ENCODE measurements around the gene HSD3B1. TPM values are rescaled to one million over a fixed set of nuclear protein-coding genes. Genes with fewer than 3 reads are reported as not detected.

The HSD3B1 gene
- not detected for polyA plus RNA-seq (2013, experiment 1 of 2; ENCODE audit: insufficient read length)
- 0.12 TPM for polyA plus RNA-seq (2013, experiment 2 of 2; ENCODE audit: insufficient read length)

DNA sequence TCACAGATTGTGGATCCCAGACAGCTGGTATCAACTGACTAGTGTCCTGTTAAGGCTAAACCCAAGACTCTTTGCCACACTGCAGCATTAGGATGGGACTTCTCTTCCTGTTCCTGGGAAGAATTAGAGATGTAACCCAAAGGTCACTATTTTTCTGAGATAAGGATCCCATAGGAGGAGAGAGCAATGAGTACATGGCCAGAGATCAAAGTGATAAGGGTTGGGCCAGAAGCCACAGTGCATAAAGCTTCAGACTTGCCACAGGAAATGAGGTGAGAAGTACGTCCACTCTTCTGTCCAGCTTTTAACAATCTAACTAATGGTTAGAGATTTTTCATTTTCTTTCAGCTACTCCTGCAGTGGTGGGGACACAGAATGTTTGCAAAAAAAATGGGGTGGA lies at the start of gene HSD3B1:
Gene HSD3B1, plus strand, starts transcription at position 270 of the 400 bp plus-strand sequence. CDS start 267 bp downstream, outside the sequence.
- DNase-seq = no peak

DNA sequence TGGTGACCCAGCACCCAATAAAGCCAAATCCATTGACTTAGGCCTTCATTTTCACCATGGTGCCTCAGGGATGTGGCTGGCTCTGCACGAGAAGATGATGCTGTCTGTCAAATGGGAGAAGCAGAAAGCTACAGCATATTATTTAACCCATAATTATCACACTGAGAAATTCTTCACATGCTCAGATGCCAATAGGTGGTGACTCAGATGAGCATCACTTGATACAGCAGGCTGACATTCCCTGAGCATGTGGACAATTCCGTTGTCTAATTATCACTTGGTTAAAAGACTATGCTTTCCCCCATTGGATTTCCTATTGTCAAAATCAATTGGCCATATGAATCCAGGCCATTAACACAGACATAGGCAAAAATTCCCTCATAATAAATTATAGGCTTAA lies 44.0 kb upstream of the HSD3B1 start:
- no peak for DNase-seq

DNA sequence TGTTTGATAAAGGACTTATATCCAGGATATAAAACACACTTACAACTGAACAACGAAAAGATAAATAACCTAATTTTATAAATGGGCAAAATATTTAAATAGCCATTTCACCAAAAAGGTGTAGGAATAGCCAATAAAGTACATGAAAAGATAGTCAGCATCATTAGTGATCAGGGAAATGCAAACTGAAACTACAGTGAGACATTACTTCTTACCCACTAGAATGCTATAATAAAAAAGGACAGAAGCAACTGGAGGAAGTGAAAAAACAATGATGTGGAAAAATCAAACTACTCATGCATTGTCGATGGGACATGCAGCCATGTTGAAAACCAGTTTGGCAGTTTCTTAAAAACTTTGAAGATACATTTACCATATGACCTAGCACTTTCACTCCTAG lies 43.4 kb upstream of the HSD3B1 start:
- no peak for DNase-seq

DNA sequence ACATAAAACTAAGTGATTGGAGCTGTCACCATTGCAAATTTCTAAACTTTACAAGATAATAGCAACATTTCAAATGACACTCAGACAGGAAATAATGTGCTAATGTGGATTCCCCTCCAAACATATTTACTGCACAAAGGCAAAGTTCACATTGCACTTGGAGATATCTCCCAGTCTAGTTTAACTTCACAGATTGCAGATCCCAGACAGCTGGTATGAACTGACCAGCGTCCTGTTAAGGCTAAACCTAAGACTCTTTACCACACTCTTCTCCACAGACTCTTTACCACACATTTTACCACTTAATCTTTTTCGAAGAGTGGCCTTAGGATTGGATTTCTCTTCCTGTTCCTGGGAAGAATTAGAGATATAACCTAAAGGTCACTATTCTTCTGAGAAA lies 40.6 kb upstream of the HSD3B1 start:
- DNase-seq = no peak

DNA sequence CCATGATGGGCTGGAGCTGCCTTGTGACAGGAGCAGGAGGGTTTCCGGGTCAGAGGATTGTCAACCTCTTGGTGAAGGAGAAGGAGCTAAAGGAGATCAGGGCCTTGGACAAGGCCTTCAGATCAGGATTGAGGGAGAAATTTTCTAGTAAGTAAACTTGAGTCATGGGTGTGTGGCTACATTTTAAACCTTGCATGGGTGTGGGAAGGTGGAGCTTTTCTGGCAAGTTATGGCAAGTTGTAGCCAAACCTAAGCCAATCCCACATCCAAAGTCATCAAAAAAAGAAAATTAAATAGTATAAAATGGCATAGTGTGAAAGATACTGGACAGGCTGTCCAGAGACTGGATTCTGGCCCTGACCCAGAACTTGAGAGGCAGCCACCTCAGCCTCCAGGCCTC lies 39.8 kb upstream of the HSD3B1 start:
- no peak for DNase-seq

DNA sequence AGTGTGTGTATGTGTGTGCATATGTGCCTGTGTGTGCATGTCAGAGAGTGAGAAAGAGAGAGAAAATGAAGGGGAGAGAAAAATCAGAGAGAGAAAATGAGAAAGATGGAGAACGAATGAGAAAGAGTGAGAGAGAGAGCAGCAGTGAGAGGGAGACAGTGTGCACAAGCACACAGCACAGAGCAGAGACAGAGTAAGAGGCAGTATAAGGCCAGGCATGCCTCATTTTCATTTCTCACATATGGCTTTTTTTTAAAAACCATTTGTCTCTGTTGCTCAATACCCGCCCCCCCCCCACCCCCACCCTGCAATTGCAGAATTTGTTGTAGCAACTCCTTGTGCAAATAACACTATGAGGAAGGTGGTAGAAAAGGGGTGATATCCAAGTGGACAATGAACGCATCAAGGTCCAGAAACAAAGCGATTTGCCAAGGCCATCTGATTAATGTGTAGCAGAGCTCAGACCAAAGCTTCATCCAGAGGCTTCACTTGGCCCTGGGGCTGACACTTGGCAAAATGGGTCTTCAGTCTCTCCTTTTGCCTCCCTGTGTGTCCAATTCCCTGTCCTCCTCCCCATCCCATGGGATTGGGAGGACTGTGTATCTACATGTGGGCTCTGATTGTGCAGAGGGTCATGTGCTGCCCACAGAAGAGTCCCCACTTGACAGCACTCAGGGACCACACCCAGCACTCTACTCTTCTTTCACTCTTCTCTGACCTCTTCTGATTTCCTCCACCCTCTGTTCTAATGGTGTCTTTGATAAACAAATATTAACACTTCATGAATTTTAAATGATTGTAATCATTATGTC lies 38.9 kb upstream of the HSD3B1 start:
- no peak for DNase-seq

DNA sequence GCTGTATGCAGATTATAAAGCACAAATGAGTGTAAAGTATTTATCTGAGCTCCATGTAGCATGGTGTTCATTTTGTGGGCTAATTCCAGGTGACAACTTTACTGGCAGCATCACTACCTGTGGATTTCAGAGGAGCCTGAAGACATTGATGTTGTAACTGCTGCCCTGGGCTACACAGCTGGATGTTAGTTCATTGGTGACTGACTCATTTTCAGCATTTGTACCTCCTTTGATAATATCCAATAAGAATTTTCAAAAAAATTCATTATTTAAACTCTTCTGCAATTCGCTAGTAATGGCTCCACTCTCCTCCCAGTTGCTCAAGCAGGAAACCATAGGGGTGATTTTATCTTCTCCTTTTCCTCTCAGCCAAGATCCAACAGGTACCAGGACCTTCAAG lies 37.3 kb upstream of the HSD3B1 start:
- DNase-seq = no peak

DNA sequence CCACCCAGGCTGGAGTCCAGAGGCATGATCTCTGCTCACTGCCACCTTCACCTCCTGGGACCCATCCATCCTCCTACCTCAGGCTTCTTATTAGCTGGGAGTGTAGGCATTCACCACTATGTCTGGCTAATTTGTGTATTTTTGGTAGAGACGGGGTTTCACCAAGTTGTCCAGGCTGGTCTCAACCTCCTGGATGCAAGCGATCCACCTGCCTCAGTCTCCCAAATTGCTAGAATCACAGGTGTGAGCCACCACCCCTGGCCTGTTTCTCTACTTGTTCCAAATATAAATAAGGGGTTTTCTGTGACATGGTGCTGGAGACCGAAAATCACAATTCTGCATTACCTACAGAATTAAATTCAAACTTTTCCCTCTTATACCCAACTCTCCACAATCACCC lies 36.6 kb upstream of the HSD3B1 start:
- DNase-seq = no peak

DNA sequence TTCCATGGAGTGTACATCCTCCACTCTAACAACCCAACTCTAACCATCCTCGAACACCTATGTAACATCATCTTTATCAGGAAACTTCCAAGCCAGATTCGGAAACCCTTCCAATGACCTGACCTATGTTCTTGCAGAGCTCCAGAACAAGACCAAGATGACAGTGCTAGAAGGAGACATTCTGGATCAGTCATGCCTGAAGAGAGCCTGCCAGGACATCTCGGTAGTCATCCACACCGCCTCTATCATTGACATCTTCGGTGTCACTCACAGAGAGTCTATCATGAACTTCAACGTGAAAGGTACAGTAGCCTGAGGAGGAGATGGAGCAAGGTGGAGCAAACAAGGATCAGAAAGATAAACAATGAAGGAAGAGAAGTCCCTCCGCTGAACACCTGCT lies 36.1 kb upstream of the HSD3B1 start:
- no peak for DNase-seq

DNA sequence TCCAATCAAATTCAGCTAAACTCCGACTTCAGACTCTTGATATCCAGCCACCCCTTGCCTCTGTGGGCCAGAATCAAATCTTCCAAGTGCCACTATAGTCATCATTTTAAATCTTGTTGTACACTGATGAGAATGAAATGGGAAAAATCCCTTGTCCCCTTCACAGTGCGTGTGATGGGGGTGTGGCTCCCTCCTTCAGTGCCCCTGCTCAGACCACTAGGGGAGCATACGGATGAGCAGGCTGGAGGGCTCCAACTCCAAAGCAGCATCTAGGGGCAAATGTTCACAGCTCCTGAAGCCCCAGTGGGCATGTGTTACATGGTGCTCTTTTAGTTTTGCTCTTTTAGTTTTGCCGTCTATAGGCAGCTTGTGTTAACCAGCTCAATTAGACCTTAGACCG lies 35.4 kb upstream of the HSD3B1 start:
- DNase-seq = no peak

DNA sequence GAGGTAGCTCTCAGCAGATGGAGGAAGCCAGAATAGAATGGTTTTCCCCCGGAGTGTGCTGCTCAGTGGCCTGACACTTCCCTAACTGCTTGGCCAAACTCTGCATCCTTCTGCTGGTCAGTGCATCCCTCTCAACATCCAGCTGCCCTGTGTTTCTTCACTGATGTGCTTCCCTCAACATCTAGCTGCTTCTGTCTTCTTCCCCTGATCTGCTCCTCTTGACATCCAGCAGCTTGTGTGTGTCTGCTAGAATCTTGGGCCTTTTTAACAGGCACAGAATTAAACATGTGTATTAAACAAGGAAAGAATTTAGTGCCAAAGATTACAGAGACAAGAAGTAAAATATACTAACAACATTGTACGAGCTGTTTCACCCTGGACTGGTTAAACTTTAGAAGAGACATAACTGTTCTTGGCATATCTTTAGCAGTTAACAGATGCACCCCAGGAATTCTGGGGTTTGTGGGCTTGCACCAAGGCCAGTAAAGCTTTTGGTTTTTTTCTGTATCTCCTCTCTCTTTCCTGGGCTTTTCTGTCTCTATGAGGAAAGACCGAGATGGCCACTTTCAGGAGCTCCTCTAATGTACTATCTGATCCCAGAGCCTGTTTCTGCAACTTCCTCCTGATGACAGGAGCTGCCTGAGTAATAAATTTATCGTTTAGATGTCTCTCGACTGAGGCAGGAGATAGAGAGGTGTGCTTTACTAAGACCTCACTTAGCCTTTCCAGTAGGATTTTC lies 34.8 kb upstream of the HSD3B1 start:
- no peak for DNase-seq

DNA sequence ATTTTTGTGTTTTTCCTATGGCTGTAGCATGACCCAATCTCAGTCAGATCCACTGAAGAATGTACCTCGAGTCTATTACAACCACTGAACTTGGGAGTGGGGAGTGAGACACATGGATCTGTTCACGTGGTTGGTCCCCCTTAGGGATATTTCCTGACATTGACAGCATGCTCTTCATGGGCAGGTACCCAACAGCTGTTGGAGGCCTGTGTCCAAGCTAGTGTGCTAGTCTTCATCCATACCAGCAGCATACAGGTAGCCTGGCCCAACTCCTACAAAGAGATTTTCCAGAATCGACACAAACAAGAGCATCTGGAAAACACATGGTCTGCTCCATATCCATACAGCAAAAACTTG lies 34.2 kb upstream of the HSD3B1 start:
- no peak for DNase-seq

DNA sequence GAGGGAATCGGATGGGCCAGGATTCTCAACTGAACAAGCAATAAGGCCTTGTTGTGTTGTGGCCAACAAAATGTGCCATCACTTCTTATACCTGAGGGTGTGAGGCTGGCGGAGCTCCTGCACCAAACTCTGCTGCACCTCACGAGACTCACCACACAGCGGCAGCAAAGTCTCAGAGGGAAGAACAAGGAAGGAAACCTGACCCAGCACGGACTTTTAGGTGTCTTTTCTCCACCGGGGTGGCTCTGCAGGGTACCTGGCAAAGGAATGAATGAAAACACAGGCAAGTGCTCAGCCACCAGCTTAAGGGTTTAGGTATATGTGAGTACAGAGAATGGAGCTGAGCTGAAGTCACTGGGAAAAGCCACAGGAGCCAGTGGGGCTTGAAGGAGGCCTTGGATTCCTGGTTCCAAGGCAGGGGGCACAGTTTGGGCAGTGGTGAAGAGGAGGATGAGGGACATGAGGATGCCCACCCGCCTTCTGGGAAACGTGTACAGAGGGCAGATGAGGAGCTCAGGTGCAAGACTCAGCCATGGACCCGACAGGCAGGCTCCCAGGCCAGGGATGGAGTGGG lies 31.1 kb upstream of the HSD3B1 start:
- DNase-seq = peak; percentile 19

DNA sequence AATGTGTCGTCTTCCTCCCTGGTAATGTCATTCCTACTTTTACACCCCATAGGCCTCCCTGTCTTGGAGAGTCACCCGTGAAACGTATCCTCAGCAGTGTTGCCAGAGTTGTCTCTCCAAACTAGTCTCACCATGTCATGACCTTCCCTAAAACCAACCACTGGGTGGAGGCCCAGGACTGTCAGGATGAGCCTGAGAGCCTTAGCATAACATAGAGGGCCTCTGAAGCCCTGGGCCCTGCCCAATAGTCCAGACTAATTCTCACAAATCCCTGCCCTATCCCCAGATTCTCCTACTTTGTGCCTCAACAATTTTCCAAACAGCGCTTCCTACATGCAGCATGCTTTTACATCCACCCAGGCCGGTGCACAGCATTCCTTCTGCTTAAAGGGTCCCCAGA lies 29.3 kb upstream of the HSD3B1 start:
- no peak for DNase-seq

DNA sequence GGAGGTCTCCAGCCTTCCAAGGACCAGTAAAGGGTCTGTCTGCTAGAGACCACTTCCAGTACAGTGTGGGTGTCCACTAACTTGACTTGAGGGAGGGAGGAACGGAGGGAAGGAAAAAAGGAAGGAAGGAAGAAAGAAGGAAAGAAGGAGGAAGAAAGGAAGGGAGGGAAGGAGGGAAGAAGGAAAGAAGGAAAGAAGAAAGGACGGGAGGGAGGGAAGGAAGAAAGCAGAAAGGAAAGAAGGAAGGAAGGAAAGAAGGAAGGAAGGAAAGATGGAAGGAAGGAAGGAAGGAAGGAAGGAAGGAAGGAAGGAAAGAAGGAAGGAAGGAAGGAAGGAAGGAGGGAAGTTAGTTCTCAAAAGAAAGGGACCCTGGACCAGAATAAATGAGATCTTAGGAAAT lies 26.8 kb upstream of the HSD3B1 start:
- no peak for DNase-seq

DNA sequence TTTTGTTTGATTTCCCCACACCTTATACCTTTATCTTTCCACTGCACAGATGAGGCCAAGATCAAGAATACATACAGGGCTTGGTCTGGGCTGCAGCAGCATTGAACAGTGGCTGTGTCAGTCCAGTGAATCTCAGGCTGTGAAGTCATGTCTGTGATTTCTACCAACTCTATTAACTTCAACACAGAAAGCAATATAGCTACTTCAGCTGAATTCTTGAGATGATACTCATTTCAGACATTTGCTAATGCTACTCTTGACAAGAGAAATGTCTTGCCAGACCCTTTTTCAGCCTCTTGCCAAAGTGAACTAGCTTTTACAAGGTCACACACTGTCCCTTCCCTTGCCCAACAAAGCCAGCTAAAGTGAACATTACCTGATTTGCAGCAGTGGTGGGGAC lies 25.1 kb upstream of the HSD3B1 start:
- no peak for DNase-seq

DNA sequence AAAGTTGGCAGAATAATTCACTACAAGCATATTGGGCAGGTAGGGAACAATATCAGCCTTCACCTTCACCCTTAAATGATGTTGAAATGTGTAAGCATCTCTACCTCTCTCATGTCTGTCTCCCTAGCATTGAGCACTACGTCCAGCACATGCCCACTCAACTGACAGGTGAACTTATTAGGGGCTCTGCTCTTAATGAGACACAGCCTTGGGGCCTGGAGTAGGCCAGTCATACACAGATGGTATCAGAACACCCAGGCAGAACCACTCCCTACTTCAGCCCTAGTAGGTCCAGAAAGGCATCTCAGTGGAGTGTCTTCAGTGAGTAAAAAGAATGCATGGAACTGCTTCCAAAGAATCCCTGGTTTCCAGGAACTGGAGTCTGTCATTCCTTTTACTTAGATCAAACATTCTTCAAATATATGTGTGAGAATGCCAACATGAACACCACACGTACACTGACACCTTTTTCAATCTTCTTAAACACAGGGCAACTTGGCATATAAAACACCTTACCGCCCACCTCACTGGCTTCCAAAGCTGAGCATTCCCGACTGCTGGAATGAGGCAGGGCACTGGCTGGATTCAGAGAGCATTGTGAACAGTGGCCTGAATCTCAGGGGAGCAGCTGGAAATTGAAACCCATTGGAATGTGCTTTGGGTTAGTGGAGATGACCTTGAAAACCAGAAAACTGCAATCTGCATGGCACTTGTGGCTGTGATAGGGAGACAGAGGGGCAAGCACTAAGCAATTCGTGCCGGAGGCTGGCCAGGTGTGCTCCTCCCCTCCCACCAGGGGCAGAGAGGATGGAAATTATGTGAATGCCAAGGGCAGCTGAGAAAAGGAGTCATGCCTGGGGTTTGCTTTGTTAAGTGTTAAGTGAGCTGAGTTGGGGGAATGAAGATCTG lies 24.2 kb upstream of the HSD3B1 start:
- DNase-seq = no peak

DNA sequence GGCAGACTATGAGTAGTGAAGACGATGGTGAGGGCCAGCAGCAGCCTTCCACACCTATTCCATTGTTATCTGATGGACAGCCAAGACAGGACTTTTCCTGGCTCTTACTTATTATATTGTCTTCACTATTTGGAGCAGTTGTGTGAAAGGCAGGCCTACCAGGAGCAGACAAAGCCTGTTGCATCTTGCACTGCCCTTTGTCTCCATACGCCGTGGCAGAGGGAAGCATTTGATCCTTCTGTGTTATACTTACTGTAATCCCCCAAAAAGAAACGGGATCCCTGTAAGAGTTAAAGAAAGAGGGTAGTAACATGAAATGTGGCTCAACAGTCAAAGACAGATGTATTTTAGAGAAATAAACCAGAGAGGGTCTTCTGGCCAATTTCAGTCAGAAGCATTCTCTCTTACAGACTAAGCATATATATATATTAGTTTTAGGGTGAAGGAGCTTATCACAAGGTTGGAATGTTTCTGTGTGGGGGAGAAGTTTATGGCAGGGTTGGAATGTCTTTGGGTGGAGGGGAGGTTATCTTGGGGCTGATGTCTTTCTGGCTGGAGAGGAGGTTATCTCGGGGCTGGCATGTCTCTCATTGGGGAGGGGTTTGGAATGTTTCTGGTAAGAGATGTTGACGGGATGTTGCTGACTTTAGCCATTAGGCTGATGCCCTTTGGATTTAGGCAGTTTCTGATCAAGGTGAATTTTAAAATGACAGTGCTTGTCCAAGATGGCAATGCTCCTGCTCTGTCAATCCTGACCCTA lies 23.4 kb upstream of the HSD3B1 start:
- no peak for DNase-seq

DNA sequence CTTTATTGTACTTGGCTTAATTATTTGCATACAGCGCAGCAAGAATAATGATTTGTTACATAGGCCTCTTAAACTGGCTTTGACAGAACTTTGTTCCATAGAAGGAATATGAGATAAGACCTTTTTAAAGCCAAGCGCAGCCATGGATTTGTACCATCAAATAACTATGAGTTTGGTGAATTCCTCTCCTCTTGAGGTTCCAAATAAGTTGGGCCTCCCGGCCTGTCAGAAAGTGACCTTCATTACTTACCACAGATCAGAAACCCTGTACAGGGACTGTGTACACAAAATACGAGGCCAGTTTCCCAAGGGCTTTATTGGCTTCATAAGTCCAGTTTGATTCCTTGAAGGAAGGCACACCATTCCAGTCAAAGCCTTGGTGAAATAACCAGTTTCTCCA lies 21.8 kb upstream of the HSD3B1 start:
- DNase-seq = no peak

DNA sequence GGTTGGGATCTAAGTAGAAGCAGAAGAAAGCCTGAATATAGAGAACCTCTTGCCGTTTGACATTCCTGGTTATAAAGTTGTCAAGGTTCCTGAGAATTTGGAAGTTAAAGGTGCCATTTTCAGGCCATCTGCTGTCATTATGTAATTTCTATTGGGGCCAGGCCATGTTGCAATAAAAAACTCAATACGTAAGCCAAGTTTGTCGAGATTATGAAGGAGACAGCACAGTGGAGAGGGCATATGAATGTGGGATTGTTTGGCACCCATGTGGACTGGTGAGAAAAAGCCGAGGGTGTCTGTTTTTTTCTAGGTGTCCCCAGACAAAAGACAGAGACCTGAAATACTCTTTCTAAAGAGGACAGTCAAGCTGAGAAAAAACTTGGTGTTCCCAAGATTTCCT lies 18.8 kb upstream of the HSD3B1 start:
- no peak for DNase-seq

DNA sequence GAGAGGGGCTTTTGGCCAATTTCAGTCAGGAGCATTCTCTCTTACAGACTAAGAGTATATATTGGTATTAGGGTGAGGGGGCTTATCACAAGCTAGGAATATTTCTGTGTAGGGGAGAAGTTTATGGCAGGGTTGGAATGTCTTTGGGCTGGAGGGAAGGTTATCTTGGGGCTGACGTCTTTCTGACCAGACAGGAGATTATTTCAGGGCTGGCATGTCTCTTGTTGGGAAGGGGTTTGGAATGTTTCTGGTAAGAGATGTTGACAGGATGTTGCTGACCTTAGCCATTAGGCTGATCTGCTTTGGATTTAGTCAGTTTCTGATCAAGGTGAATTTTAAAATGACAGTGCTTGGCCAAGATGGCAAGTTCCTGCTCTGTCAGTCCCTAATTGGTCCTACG lies 17.8 kb upstream of the HSD3B1 start:
- DNase-seq = no peak

DNA sequence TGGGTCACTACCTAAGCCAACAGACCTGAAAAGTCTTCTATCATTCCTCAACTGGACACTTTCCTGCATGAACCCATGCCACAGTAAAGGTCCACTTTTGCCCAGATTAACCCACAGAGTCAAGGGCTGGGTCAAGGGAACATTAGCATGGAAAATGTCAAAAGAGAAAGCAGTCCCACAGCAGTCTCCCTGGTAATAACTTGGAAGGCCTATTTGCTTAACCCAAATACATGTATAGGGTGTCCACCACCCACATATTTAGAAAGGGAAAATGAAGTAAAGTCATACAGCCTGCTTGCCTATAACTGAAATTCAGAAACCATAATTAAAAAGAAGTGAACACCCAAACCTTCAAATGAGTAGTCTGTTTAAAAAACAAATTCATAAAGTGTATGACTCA lies 16.1 kb upstream of the HSD3B1 start:
- no peak for DNase-seq

Measured in fibroblast of skin of scalp (primary cell).